ENCODE data around the gene BNC2.

DNA sequence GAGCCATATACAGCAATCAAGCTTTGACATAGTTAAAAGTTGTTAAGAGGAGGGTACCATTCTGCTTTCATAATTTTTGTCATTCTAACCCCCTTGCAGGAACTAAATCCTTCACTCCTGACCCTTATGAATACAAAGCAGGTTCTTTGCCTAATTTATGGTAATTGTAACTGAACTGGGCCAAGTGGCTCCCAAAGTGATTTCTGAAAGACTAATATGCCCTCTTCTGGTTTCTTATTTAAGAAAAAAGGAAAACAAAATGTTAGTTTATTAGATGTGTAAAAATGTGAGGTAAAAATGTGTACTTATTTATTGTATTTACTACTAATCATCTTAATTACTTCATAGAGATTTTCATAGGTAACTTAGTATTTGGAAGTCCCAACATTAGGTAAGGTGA, 268.5 kb downstream of the BNC2 start:
- TF ChIP-seq CTCF (IDR thresholded peaks at IDR 0.05) (no peak), POLR2AphosphoS5 (IDR thresholded peaks at IDR 0.05) (no peak)
